HG02759 (cell line): ENCODE measurements around the gene CCDC85C.

Experiments used
- ATAC-seq: cut with Tn5 transposase; IDR thresholded peaks from one replicate; pipeline ENCODE4 v1.9.1; 2021; ENCODE audit warnings: mild to moderate bottlenecking, moderate library complexity; ENCODE audit not compliant: unreplicated experiment

CCDC85C gene

GRCh38 chr14:99560922-99561683, 42.9 kb downstream of the CCDC85C start:
- ATAC-seq, result no peak

- no peak for ATAC-seq
Observed at GRCh38 chr14:99560403-99560802, 43.6 kb downstream of the CCDC85C start.

GRCh38 chr14:99559286-99559990, 44.6 kb downstream of the CCDC85C start:
- ATAC-seq, result no peak

GRCh38 chr14:99556134-99556791, 47.7 kb downstream of the CCDC85C start:
- no peak for ATAC-seq

GRCh38 chr14:99554757-99555531, 49.1 kb downstream of the CCDC85C start:
- no peak for ATAC-seq

- no peak for ATAC-seq
Observed at GRCh38 chr14:99554184-99554583, 49.8 kb downstream of the CCDC85C start.

- no peak for ATAC-seq
Observed at GRCh38 chr14:99552572-99553216, 51.3 kb downstream of the CCDC85C start.

GRCh38 chr14:99552021-99552553, 51.9 kb downstream of the CCDC85C start:
- no peak for ATAC-seq

- no peak for ATAC-seq
Observed at GRCh38 chr14:99551034-99551922, 52.7 kb downstream of the CCDC85C start.

GRCh38 chr14:99550387-99550992, 53.5 kb downstream of the CCDC85C start:
- no peak for ATAC-seq

- no peak for ATAC-seq
Observed at GRCh38 chr14:99549684-99550083, 54.3 kb downstream of the CCDC85C start.

- no peak for ATAC-seq
Observed at GRCh38 chr14:99548871-99549515, 55.0 kb downstream of the CCDC85C start.

GRCh38 chr14:99548255-99548654, 55.8 kb downstream of the CCDC85C start:
- ATAC-seq, result no peak

- no peak for ATAC-seq
Observed at GRCh38 chr14:99546234-99546879, 57.6 kb downstream of the CCDC85C start.

- ATAC-seq, result no peak
Observed at GRCh38 chr14:99545586-99545985, 58.4 kb downstream of the CCDC85C start.

GRCh38 chr14:99544991-99545390, 59.0 kb downstream of the CCDC85C start:
- ATAC-seq, result no peak

- no peak for ATAC-seq
Observed at GRCh38 chr14:99543985-99544384, 60.0 kb downstream of the CCDC85C start.

GRCh38 chr14:99543370-99543769, 60.6 kb downstream of the CCDC85C start:
- ATAC-seq, result no peak
